ENCODE results near the gene DACT3.

DACT3 gene

GRCh38 chr19:46599716-46600373 lies 61.1 kb downstream of the DACT3 start:
- no peak for DNase-seq (ENCODE audit: low spot score)

GRCh38 chr19:46598372-46598917 lies 62.5 kb downstream of the DACT3 start:
- no peak for DNase-seq (ENCODE audit: low spot score)

Small RNA genes within 50 kb of the gene (small RNA-seq; reads per million reads assigned to genes)
- 0 reads per million in 2 experiments for gene MIR320E
- 0.81 to 9.1 reads per million in 2 experiments for gene RN7SL364P

Measured in SK-N-DZ (cell line).